GM12878 (cell line): ENCODE results near the gene ENGASE. TPM values are rescaled to one million over a fixed set of nuclear protein-coding genes. Genes with fewer than 3 reads are reported as not detected.

Experiments used
- ATAC-seq: fragments of 200-7000 bp; cut with Tn5 transposase; 3 replicates; pipeline ENCODE4 v1.9.1; 2020; ENCODE audit warnings: mild to moderate bottlenecking, moderate library complexity
- BruUV-seq: library from RNA; stranded (reverse); fragments of 400-500 nt; replicated peaks from 2 replicates; lab custom pipeline; 2021; lab: Mats Ljungman, UMichigan
- CTCF ChIA-PET: fragments of 300-600 bp; sonication (Branson Sonifier 250); formaldehyde crosslinking; extraction: SDS; loops from one replicate; lab custom pipeline; 2021; ENCODE audit warnings: inconsistent platforms; lab: Yijun Ruan, JAX
- POLR2A ChIA-PET: fragments of 350-600 bp; formaldehyde crosslinking; extraction: SDS; loops from one replicate; lab custom pipeline; 2021; ENCODE audit warnings: inconsistent platforms; lab: Charles Lee
- RAD21 ChIA-PET: fragments of 300-600 bp; sonication (Branson Sonifier 250); formaldehyde crosslinking; loops from one replicate; lab custom pipeline; 2023; ENCODE audit warnings: antibody characterized with exemption; ENCODE audit not compliant: unreplicated experiment; lab: Charles Lee
- SMC1A ChIA-PET: fragments of 300-600 bp; sonication (Branson Sonifier 250); formaldehyde crosslinking; loops from one replicate; lab custom pipeline; 2023; ENCODE audit not compliant: unreplicated experiment, uncharacterized antibody; lab: Charles Lee
- DNase-seq: peaks from one replicate; pipeline ENCODE4 v3.0.0-alpha.2; 2011; ENCODE audit warnings: low read depth, low spot score
- FAIRE-seq: peaks from 3 replicates; lab custom pipeline; 2011; peaks lifted over from hg19 to GRCh38; lab: Jason Lieb, UNC
- H2AFZ ChIP-seq: 2 replicates; pipeline ENCODE4 v1.6.0; 2011; ENCODE audit warnings: low read depth, low read length, control low read depth; ENCODE audit not compliant: control insufficient read depth
- H3K27ac ChIP-seq: 2 replicates; pipeline ENCODE4 v1.5.1; 2011; ENCODE audit warnings: control low read depth; ENCODE audit not compliant: control insufficient read depth, insufficient read depth
- H3K27me3 ChIP-seq, 2 experiments: replicated peaks in 1 of 2; 2 replicates each; pipeline versions ENCODE4 v1.6.0 to v1.6.1; 2011; ENCODE audit warnings: low read length in 1 of 2; ENCODE audit not compliant: control insufficient read depth in 2 of 2, insufficient read depth in 2 of 2
- H3K36me3 ChIP-seq, 2 experiments: 2 replicates each; pipeline ENCODE4 v1.5.1; 2011; ENCODE audit warnings: low read length in 1 of 2; ENCODE audit not compliant: control insufficient read depth in 2 of 2, insufficient read depth in 2 of 2
- H3K4me1 ChIP-seq: 2 replicates; pipeline ENCODE4 v1.6.1; 2011; ENCODE audit warnings: mild to moderate bottlenecking, low read length, moderate library complexity, mixed read lengths; ENCODE audit not compliant: control insufficient read depth, insufficient read depth
- H3K4me2 ChIP-seq: 2 replicates; pipeline ENCODE4 v1.6.0; 2011; ENCODE audit warnings: control low read depth; ENCODE audit not compliant: control insufficient read depth, insufficient read depth
- H3K4me3 ChIP-seq: fragments of 200-600 bp; sonication (generic); 2 replicates; pipeline ENCODE4 v1.5.1; 2016
- H3K79me2 ChIP-seq: 2 replicates; pipeline ENCODE4 v1.6.0; 2011; ENCODE audit warnings: low read length; ENCODE audit not compliant: control insufficient read depth, insufficient read depth
- H3K9ac ChIP-seq: 2 replicates; pipeline ENCODE4 v1.8.0; 2011; ENCODE audit warnings: low read length, control low read depth, mixed read lengths; ENCODE audit not compliant: control insufficient read depth, insufficient read depth
- H3K9me3 ChIP-seq: replicated peaks from 3 replicates; pipeline ENCODE4 v1.5.1; 2011; ENCODE audit warnings: mild to moderate bottlenecking, low read length; ENCODE audit not compliant: control insufficient read depth, insufficient read depth
- H4K20me1 ChIP-seq: 2 replicates; pipeline ENCODE4 v1.6.0; 2011; ENCODE audit not compliant: control insufficient read depth, insufficient read depth
- CBFB ChIP-seq: IDR thresholded peaks from 2 replicates; pipeline ENCODE4 v1.6.1; 2016; ENCODE audit warnings: antibody characterized with exemption, low read depth
- EED ChIP-seq: sonication (generic); IDR thresholded peaks from 2 replicates; pipeline ENCODE4 v1.6.1; 2016; ENCODE audit warnings: antibody characterized with exemption, low read depth
- FOS ChIP-seq: IDR thresholded peaks from 3 replicates; pipeline ENCODE4 v1.6.1; 2011; ENCODE audit warnings: borderline replicate concordance; ENCODE audit not compliant: insufficient read length; ENCODE audit errors: extremely low read depth
- HSF1 ChIP-seq: fragments of 150-350 bp; IDR thresholded peaks from 2 replicates; pipeline ENCODE4 v1.6.1; 2014; ENCODE audit warnings: mild to moderate bottlenecking, low read depth, low read length
- NFYA ChIP-seq: IDR thresholded peaks from 2 replicates; pipeline ENCODE4 v1.6.1; 2011; ENCODE audit warnings: low read depth, mild to moderate bottlenecking, low read length, improper control_type of control experiment, borderline replicate concordance
- NFYB ChIP-seq: IDR thresholded peaks from 2 replicates; pipeline ENCODE4 v1.6.1; 2011; ENCODE audit warnings: low read depth, mild to moderate bottlenecking, low read length, improper control_type of control experiment, moderate library complexity; ENCODE audit not compliant: insufficient read depth
- SIX5 ChIP-seq: IDR thresholded peaks from 2 replicates; pipeline ENCODE4 v1.6.1; 2011; ENCODE audit warnings: mild to moderate bottlenecking, low read depth, low read length, moderate library complexity; ENCODE audit not compliant: severe bottlenecking
- SP1 ChIP-seq: IDR thresholded peaks from one replicate; pipeline ENCODE4 v1.6.1; 2011; ENCODE audit warnings: low read depth, low read length
- ZBED1 ChIP-seq: IDR thresholded peaks from 2 replicates; pipeline ENCODE4 v1.6.1; 2016; ENCODE audit warnings: borderline replicate concordance
- WGBS: methylation state at CpG from one replicate; pipeline ENCODE4 v1.1.6; 2016; ENCODE audit warnings: low lambda C conversion rate; ENCODE audit not compliant: insufficient replicate concordance, insufficient coverage; ENCODE audit errors: missing lambda C conversion rate; 5-methylcytosine and 5-hydroxymethylcytosine counted together
- in situ Hi-C: fragments of 300-500 bp; cut with MboI; formaldehyde crosslinking; loops from 9 replicates; pipeline ENCODE4 v1.14.3; 2018; ENCODE audit warnings: mixed read lengths
- intact Hi-C: fragments of 100-400 bp; cut with micrococcal nuclease; formaldehyde crosslinking; loops from one replicate; pipeline ENCODE4 v1.14.2; 2022; ENCODE audit not compliant: unreplicated experiment
- polyA plus RNA-seq, 11 experiments: library from polyadenylated mRNA; depleted of rRNA in 4 of 11; unstranded in 6 of 11; stranded (reverse) in 5 of 11; fragments of >200 nt; fragmentation: Nextera tagmentation in 4 of 11; fragmentation: Illumina TruSeq in 1 of 11; extraction: Ambion mirVana in 4 of 11; extraction: Trizol in 1 of 11; gene quantifications; 1 replicate in 1 of 11; 2 replicates in 10 of 11; pipeline versions ENCODE4 v1.2.1 to v1.2.3, GENCODE V29; 2011 to 2016; ENCODE audit warnings: inconsistent platforms in 2 of 11, missing spikeins in 2 of 11, low read depth in 1 of 11
- total RNA-seq, 4 experiments: library from RNA; depleted of rRNA in 3 of 4; stranded (reverse); fragments of >200 nt in 3 of 4; fragmentation: Illumina TruSeq in 1 of 4; extraction: Trizol in 1 of 4; gene quantifications; 2 replicates each; pipeline versions ENCODE4 v1.2.1 to v1.2.3, GENCODE V29; 2013 to 2021

Gene ENGASE
- total and polyA plus RNA-seq, 10 of the 15 experiments (the other 5 are each of a cell fraction or from before 2014, with no cell fraction given) = 0.18 to 28.9 (median 10.5) TPM

- ChIA-PET CTCF (interaction anchor here (0.6 to 3.4 kb wide), 3 partner anchors 96 to 835 kb away, joined by 3 to 14 read pairs (median 3); no protein-coding TSS in a partner anchor), SMC1A (no interaction called here)
- H3K9ac ChIP-seq = no peak overlapping the region
- no peaks in the 10 kb centered on the region for H4K20me1 ChIP-seq
- in situ Hi-C loops = no loop called here
- no peak for ATAC-seq
- H3K27ac ChIP-seq = no peak overlapping the region
- H3K79me2 ChIP-seq = no peaks in the 10 kb centered on the region
- no peaks in the 10 kb centered on the region for H3K4me1 ChIP-seq
- TF ChIP-seq NFYA = no peak
- TF ChIP-seq NFYB = no peak
- TF ChIP-seq SIX5 = no peak
- no peak for TF ChIP-seq CBFB
- no peak for TF ChIP-seq FOS
- no peak for TF ChIP-seq ZBED1
- TF ChIP-seq EED = no peak
- no peak for TF ChIP-seq HSF1
- TF ChIP-seq SP1 = no peak
- TF ChIP-seq, all 136 proteins: peak for 0
- Histone ChIP-seq H2AFZ (no peak overlapping the region), H3K27me3 (no peaks in the 10 kb centered on the region; a peak in 3 of 4 replicates), H3K9me3 (no peaks in the 10 kb centered on the region), H3K4me3 (no peak overlapping the region), H3K4me2 (no peak overlapping the region), H3K36me3 (no peaks in the 10 kb centered on the region)
- no peak for FAIRE-seq
- DNase-seq = no peak
- RAD21 ChIA-PET = interaction anchor here (0.7 kb wide), 1 partner anchor 33 kb away, joined by 3 read pairs; no protein-coding TSS in a partner anchor
- POLR2A ChIA-PET = interaction anchor here (0.6 kb wide), 1 partner anchor 46 kb away, joined by 4 read pairs; no protein-coding TSS in a partner anchor
- 6% methylated on average over 8 of the region's 8 CpGs for WGBS
- intact Hi-C loops = no loop called here
- no TSS peak for BruUV-seq
Observed at GRCh38 chr17:79093270-79093669, 18.6 kb downstream of the ENGASE start.
